NCI-H1930 (cell line): ENCODE data around the gene NLGN1.

Experiments
- DNase-seq, 2 experiments: peaks; one replicate each; lab custom pipeline; 2025; lab: John Stamatoyannopoulos, UW

Gene NLGN1

GRCh38 chr3:174098746-174099145, 701.2 kb downstream of the NLGN1 start:
- DNase-seq = no peak

- no peak for DNase-seq
Measured at GRCh38 chr3:174099724-174100123, 702.2 kb downstream of the NLGN1 start.

- no peak for DNase-seq
Measured at GRCh38 chr3:174100744-174101143, 703.2 kb downstream of the NLGN1 start.

GRCh38 chr3:174101244-174101643, 703.7 kb downstream of the NLGN1 start:
- DNase-seq = peak; percentile 39 to 57

- DNase-seq = no peak
Measured at GRCh38 chr3:174102274-174102673, 704.7 kb downstream of the NLGN1 start.

GRCh38 chr3:174102866-174103265, 705.3 kb downstream of the NLGN1 start:
- DNase-seq = no peak

GRCh38 chr3:174110761-174111160, 713.2 kb downstream of the NLGN1 start:
- no peak for DNase-seq

GRCh38 chr3:174111776-174112175, 714.2 kb downstream of the NLGN1 start:
- no peak for DNase-seq

GRCh38 chr3:174116421-174116820, 718.9 kb downstream of the NLGN1 start:
- no peak for DNase-seq

- no peak for DNase-seq
Measured at GRCh38 chr3:174120997-174121396, 723.5 kb downstream of the NLGN1 start.

GRCh38 chr3:174122411-174122810, 724.9 kb downstream of the NLGN1 start:
- no peak for DNase-seq

- peak in 1 of 2 experiments; percentile 1 for DNase-seq
Measured at GRCh38 chr3:174125267-174125824, 727.8 kb downstream of the NLGN1 start.

- no peak for DNase-seq
Measured at GRCh38 chr3:174126990-174127758, 729.6 kb downstream of the NLGN1 start.

GRCh38 chr3:174132006-174132405, 734.5 kb downstream of the NLGN1 start:
- DNase-seq = no peak

GRCh38 chr3:174132421-174133042, 735.0 kb downstream of the NLGN1 start:
- no peak for DNase-seq

GRCh38 chr3:174146008-174146407, 748.5 kb downstream of the NLGN1 start:
- DNase-seq = no peak

GRCh38 chr3:174147798-174148197, 750.3 kb downstream of the NLGN1 start:
- DNase-seq = no peak

- DNase-seq = no peak
Measured at GRCh38 chr3:174153871-174154270, 756.3 kb downstream of the NLGN1 start.

- DNase-seq = no peak
Measured at GRCh38 chr3:174156200-174156599, 758.7 kb downstream of the NLGN1 start.

GRCh38 chr3:174158674-174159073, 761.1 kb downstream of the NLGN1 start:
- no peak for DNase-seq

- no peak for DNase-seq
Measured at GRCh38 chr3:174159604-174160003, 762.1 kb downstream of the NLGN1 start.

GRCh38 chr3:174162550-174162949, 765.0 kb downstream of the NLGN1 start:
- no peak for DNase-seq

- DNase-seq = no peak
Measured at GRCh38 chr3:174168026-174168425, 770.5 kb downstream of the NLGN1 start.
